ENCODE results near the gene FPR3. TPM values are rescaled to one million over a fixed set of nuclear protein-coding genes. Genes with fewer than 3 reads are reported as not detected.

FPR3 gene
- total RNA-seq, 1 experiment from 2014 or later: not detected

- Histone ChIP-seq H4K20me1 (ENCODE audit: control insufficient read depth, insufficient read depth, insufficient read length) (no peaks in the 10 kb centered on the region), H2BK20ac (ENCODE audit: low read depth, low read length, poor library complexity, severe bottlenecking) (no peak overlapping the region), H3K79me2 (ENCODE audit: insufficient read depth, low read length) (no peaks in the 10 kb centered on the region), H3K23me2 (ENCODE audit: insufficient read length, low read depth, low read length, poor library complexity, severe bottlenecking) (no peaks in the 10 kb centered on the region), H3K4me2 (ENCODE audit: insufficient read depth, insufficient read length, low read length) (no peak overlapping the region), H4K8ac (replicated peaks; ENCODE audit: insufficient read length, low read depth, low read length) (no peak overlapping the region), H3K79me1 (ENCODE audit: insufficient read depth, low read depth, low read length, poor library complexity, severe bottlenecking) (no peaks in the 10 kb centered on the region), H4K5ac (ENCODE audit: insufficient read length, low read depth, low read length) (no peak overlapping the region), H3K23ac (ENCODE audit: insufficient read length, low read depth, low read length) (no peak overlapping the region), H3K4me1 (ENCODE audit: insufficient read depth, low read length) (no peaks in the 10 kb centered on the region), H3T11ph (ENCODE audit: low read length) (no peak overlapping the region), H2BK5ac (ENCODE audit: insufficient read length, low read length) (no peak overlapping the region), H2BK12ac (ENCODE audit: insufficient read length, low read depth, low read length) (no peak overlapping the region), H4K91ac (ENCODE audit: insufficient read length, low read depth, low read length) (no peak overlapping the region), H3K9ac (ENCODE audit: extremely low read depth, insufficient read length, low read length) (no peak overlapping the region), H3K27me3 (ENCODE audit: insufficient read depth, low read length) (no peaks in the 10 kb centered on the region), H3K18ac (ENCODE audit: insufficient read length, low read depth, low read length) (no peak overlapping the region), H2AK5ac (ENCODE audit: insufficient read length, low read length) (no peak overlapping the region), H3K4ac (ENCODE audit: low read depth, low read length) (no peak overlapping the region), H3K14ac (ENCODE audit: insufficient read depth, low read length) (no peak overlapping the region), H2BK15ac (ENCODE audit: low read depth, low read length) (no peak overlapping the region), H2AFZ (ENCODE audit: low read length) (no peak overlapping the region), H3K9me3 (ENCODE audit: control insufficient read depth, low read depth, low read length) (no peaks in the 10 kb centered on the region), H3K56ac (ENCODE audit: insufficient read length, low read depth, low read length) (no peak overlapping the region), H2BK120ac (ENCODE audit: low read depth, low read length, poor library complexity, severe bottlenecking) (no peak overlapping the region), H3K27ac (ENCODE audit: insufficient read length, low read depth, low read length) (no peak overlapping the region)
- H3K36me3 Mint-ChIP-seq (ENCODE audit: insufficient read depth in 1 of 3, low read depth in 3 of 3): no peaks in the 10 kb centered on the region
- DNase-seq: no peak
- no peak overlapping the region for H3K27ac Mint-ChIP-seq
- peaks cover 30 to 70% of the 10 kb centered on the region in 2 experiments for H3K9me3 Mint-ChIP-seq
- no peak for TF ChIP-seq CTCF (conservative IDR thresholded peaks at IDR 0.05)
- H3K4me1 Mint-ChIP-seq: no peaks in the 10 kb centered on the region
- H3K4me3 Mint-ChIP-seq: no peak overlapping the region
- WGBS (ENCODE audit: extremely low coverage, insufficient read length, low lambda C conversion rate): no CpG with 5 or more reads among the region's 4 CpGs
- peaks cover 17% of the 10 kb centered on the region for H3K27me3 Mint-ChIP-seq (ENCODE audit: low read depth)
Measured at GRCh38 chr19:51754770-51755169, 40.2 kb upstream of the FPR3 start.

All from H9 (cell line).